Smooth muscle cell (in vitro differentiated cells): ENCODE data around the gene OR51S1. TPM values are rescaled to one million over a fixed set of nuclear protein-coding genes. Genes with fewer than 3 reads are reported as not detected.

ENCODE experiments used
- DNase-seq: peaks from one replicate; lab custom pipeline; 2025; ENCODE audit not compliant: unreplicated experiment; lab: John Stamatoyannopoulos, UW
- H2AFZ ChIP-seq: fragments of 200-600 bp; sonication (generic); 2 replicates; pipeline ENCODE4 v1.6.0; 2016; ENCODE audit warnings: antibody characterized with exemption, low read depth, mild to moderate bottlenecking
- H3F3A ChIP-seq: fragments of 200-600 bp; sonication (generic); 2 replicates; pipeline ENCODE4 v1.6.0; 2017; ENCODE audit warnings: antibody characterized with exemption, low read depth
- H3K27ac ChIP-seq: fragments of 200-600 bp; sonication (generic); 2 replicates; pipeline ENCODE4 v1.5.1; 2016; ENCODE audit warnings: low read depth, mild to moderate bottlenecking
- H3K27me3 ChIP-seq: fragments of 200-600 bp; sonication (generic); 2 replicates; pipeline ENCODE4 v1.6.1; 2016; ENCODE audit warnings: low read depth, mild to moderate bottlenecking
- H3K36me3 ChIP-seq: fragments of 200-600 bp; sonication (generic); 2 replicates; pipeline ENCODE4 v1.5.1; 2016; ENCODE audit warnings: low read depth
- H3K4me1 ChIP-seq: fragments of 200-600 bp; sonication (generic); 2 replicates; pipeline ENCODE4 v1.5.1; 2016; ENCODE audit warnings: low read depth
- H3K4me2 ChIP-seq: fragments of 200-600 bp; sonication (generic); 2 replicates; pipeline ENCODE4 v1.6.0; 2016; ENCODE audit warnings: mild to moderate bottlenecking
- H3K4me3 ChIP-seq: fragments of 200-600 bp; sonication (generic); 2 replicates; pipeline ENCODE4 v1.5.1; 2016; ENCODE audit warnings: mild to moderate bottlenecking
- H3K79me2 ChIP-seq: fragments of 200-600 bp; sonication (generic); 2 replicates; pipeline ENCODE4 v1.6.0; 2016; ENCODE audit warnings: low read depth, mild to moderate bottlenecking
- H3K9ac ChIP-seq: fragments of 200-600 bp; sonication (generic); 2 replicates; pipeline ENCODE4 v1.6.0; 2016; ENCODE audit warnings: low read depth
- H3K9me3 ChIP-seq: fragments of 200-600 bp; sonication (generic); replicated peaks from 2 replicates; pipeline ENCODE4 v1.5.1; 2016; ENCODE audit warnings: low read depth
- H4K20me1 ChIP-seq: fragments of 200-600 bp; sonication (generic); 2 replicates; pipeline ENCODE4 v1.6.0; 2016; ENCODE audit warnings: low read depth
- WGBS: methylation state at CpG from one replicate; pipeline ENCODE4 v1.1.7; 2016; ENCODE audit warnings: low lambda C conversion rate; 5-methylcytosine and 5-hydroxymethylcytosine counted together
- polyA plus RNA-seq: library from polyadenylated mRNA; unstranded; fragments of >200 nt; fragmentation: Nextera tagmentation; extraction: Ambion mirVana; gene quantifications from 2 replicates; pipeline ENCODE4 v1.2.1, GENCODE V29; 2016
- total RNA-seq: library from RNA; depleted of rRNA; stranded (reverse); fragments of >200 nt; gene quantifications from 2 replicates; pipeline ENCODE4 v1.2.3, GENCODE V29; 2014
- TF ChIP-seq, protein P1 (sequence below): fragments of 200-600 bp; sonication (generic); IDR thresholded peaks from 2 replicates; pipeline ENCODE4 v1.5.1; 2017; ENCODE audit warnings: borderline replicate concordance, mild to moderate bottlenecking, antibody characterized with exemption; ENCODE audit not compliant: insufficient read depth, poor library complexity, severe bottlenecking

Gene OR51S1
- total and polyA plus RNA-seq, 2 experiments from 2014 or later: not detected

DNA sequence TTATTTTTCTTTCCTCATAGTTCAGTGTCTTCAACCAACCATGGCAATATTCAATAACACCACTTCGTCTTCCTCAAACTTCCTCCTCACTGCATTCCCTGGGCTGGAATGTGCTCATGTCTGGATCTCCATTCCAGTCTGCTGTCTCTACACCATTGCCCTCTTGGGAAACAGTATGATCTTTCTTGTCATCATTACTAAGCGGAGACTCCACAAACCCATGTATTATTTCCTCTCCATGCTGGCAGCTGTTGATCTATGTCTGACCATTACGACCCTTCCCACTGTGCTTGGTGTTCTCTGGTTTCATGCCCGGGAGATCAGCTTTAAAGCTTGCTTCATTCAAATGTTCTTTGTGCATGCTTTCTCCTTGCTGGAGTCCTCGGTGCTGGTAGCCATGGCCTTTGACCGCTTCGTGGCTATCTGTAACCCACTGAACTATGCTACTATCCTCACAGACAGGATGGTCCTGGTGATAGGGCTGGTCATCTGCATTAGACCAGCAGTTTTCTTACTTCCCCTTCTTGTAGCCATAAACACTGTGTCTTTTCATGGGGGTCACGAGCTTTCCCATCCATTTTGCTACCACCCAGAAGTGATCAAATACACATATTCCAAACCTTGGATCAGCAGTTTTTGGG, 33.0 kb upstream of the OR51S1 start, which contains the start of gene OR51T1:
TSS of gene OR51T1 (plus strand) at position 41 of the 641 bp plus-strand sequence. CDS start at position 41, 0 bp downstream.
- Histone ChIP-seq H3K4me1 (no peaks in the 10 kb centered on the region), H2AFZ (no peak within 1 kb of the TSS), H3K9me3 (no peaks in the 10 kb centered on the region), H4K20me1 (no peaks in the 10 kb centered on the region), H3K79me2 (no peaks in the 10 kb centered on the region), H3K4me3 (no peak within 1 kb of the TSS), H3K36me3 (no peaks in the 10 kb centered on the region), H3K27me3 (no peaks in the 10 kb centered on the region), H3F3A (no peaks in the 10 kb centered on the region), H3K9ac (no peak within 1 kb of the TSS), H3K4me2 (no peak within 1 kb of the TSS), H3K27ac (no peak within 1 kb of the TSS)
- TF ChIP-seq, protein P1, sequence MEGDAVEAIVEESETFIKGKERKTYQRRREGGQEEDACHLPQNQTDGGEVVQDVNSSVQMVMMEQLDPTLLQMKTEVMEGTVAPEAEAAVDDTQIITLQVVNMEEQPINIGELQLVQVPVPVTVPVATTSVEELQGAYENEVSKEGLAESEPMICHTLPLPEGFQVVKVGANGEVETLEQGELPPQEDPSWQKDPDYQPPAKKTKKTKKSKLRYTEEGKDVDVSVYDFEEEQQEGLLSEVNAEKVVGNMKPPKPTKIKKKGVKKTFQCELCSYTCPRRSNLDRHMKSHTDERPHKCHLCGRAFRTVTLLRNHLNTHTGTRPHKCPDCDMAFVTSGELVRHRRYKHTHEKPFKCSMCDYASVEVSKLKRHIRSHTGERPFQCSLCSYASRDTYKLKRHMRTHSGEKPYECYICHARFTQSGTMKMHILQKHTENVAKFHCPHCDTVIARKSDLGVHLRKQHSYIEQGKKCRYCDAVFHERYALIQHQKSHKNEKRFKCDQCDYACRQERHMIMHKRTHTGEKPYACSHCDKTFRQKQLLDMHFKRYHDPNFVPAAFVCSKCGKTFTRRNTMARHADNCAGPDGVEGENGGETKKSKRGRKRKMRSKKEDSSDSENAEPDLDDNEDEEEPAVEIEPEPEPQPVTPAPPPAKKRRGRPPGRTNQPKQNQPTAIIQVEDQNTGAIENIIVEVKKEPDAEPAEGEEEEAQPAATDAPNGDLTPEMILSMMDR: no peak
- 92% methylated on average over 8 of the region's 8 CpGs for WGBS
- no peak for DNase-seq

- Histone ChIP-seq H3K27ac (no peak overlapping the region), H3K27me3 (no peaks in the 10 kb centered on the region), H3K36me3 (no peaks in the 10 kb centered on the region), H3K4me2 (no peak overlapping the region), H3K4me1 (no peaks in the 10 kb centered on the region), H3K9ac (no peak overlapping the region), H3F3A (no peaks in the 10 kb centered on the region), H2AFZ (no peak overlapping the region), H3K4me3 (no peak overlapping the region), H4K20me1 (no peaks in the 10 kb centered on the region), H3K79me2 (no peaks in the 10 kb centered on the region), H3K9me3 (no peaks in the 10 kb centered on the region)
- WGBS: 94% methylated on average over 4 of the region's 4 CpGs
- TF ChIP-seq, protein P1: no peak
- no peak for DNase-seq
Observed at GRCh38 chr11:4881188-4881587, 32.2 kb upstream of the OR51S1 start.

- no peaks in the 10 kb centered on the region for H3K27me3 ChIP-seq
- no peaks in the 10 kb centered on the region for H4K20me1 ChIP-seq
- 82% methylated on average over 1 of the region's 1 CpG for WGBS
- H2AFZ ChIP-seq: no peak overlapping the region
- H3K9ac ChIP-seq: no peak overlapping the region
- no peaks in the 10 kb centered on the region for H3K36me3 ChIP-seq
- H3K9me3 ChIP-seq: no peaks in the 10 kb centered on the region
- H3K4me2 ChIP-seq: no peak overlapping the region
- no peaks in the 10 kb centered on the region for H3K79me2 ChIP-seq
- TF ChIP-seq, protein P1: no peak
- no peaks in the 10 kb centered on the region for H3F3A ChIP-seq
- DNase-seq: no peak
- no peak overlapping the region for H3K27ac ChIP-seq
- no peaks in the 10 kb centered on the region for H3K4me1 ChIP-seq
- H3K4me3 ChIP-seq: no peak overlapping the region
Observed at GRCh38 chr11:4865855-4866254, 16.8 kb upstream of the OR51S1 start.

DNA sequence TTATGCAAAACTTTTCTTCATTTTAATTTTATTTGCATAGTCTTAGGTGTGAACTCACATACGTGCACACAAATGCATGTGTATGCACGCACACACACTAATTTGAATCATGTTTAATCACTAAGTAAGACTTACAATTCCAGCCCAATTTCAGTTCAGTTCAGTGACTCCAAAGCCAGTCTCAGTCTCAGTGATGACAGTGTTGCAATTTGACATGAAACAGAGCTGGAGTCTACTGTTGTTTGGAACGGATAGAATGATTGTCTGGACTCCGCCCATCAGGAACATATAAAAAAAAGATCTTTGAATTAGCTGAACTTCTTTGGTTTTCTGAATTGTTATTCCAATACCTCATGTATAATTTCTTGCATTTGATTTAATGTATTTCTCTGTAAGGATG, 14.9 kb upstream of the OR51S1 start:
- 53% methylated on average over 4 of the region's 4 CpGs for WGBS
- H3K9ac ChIP-seq: no peak overlapping the region

More for the DNA sequence above, 14.9 kb upstream of the OR51S1 start:
- Histone ChIP-seq H3K79me2 (no peaks in the 10 kb centered on the region), H2AFZ (no peak overlapping the region), H3F3A (no peaks in the 10 kb centered on the region), H3K27me3 (no peaks in the 10 kb centered on the region), H3K4me2 (no peak overlapping the region), H3K4me1 (no peaks in the 10 kb centered on the region), H3K36me3 (no peaks in the 10 kb centered on the region), H3K9me3 (no peaks in the 10 kb centered on the region), H4K20me1 (no peaks in the 10 kb centered on the region), H3K4me3 (no peak overlapping the region), H3K27ac (no peak overlapping the region)
- TF ChIP-seq, protein P1: no peak
- no peak for DNase-seq
